Measurements from ENCODE around the gene KLHDC9. TPM values are rescaled to one million over a fixed set of nuclear protein-coding genes. Genes with fewer than 3 reads are reported as not detected.

Gene KLHDC9
- total and polyA plus RNA-seq, 12 donors, result 5.2 to 28.1 (median 19.6) TPM

DNA sequence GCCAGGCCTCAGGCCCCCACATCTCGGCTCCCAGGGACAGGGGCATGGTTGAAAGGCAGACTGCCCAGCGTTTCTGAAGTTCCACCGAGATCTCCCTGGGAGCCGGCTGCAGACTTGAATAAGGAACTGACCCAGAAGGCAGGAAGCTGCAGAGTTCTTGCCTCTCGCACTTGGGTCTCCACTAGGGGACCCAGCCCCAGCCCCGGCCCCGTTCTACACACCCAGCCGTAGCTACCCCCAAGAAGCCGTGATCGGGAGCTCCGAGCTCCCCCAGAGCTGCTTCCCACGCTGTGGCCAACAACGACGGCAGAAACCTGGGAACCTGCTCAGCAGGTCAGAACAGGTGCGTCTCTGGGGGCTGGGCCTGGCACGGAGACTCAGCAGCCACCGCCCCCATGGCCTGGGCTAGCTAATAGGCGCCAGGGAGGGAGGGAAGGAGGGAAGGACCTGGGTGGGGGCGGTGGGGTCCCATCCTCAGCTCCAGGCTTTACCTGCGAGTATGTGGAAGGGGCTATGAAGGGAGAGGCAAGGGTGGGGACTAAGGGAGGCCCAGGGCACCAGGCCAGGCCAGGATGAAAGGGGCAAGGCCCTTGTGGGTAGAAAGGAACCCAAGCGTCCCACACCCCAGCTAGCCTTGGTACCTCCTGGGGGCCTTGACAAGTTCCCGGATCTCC lies 8.8 kb upstream of the KLHDC9 start, which contains the start of gene NECTIN4:
Gene NECTIN4 (minus strand): TSS at position 308 of the 674 bp plus-strand sequence. CDS start 262 bp downstream, at position 46.
- Histone ChIP-seq H3K9me3 (replicated peaks in 1 of 3) (no peaks in the 10 kb centered on the region), H3K4me1 (replicated peaks in 1 of 2) (no peaks in the 10 kb centered on the region), H3K27ac (no peak within 1 kb of the TSS), H3K4me3 (no peak within 1 kb of the TSS), H3K36me3 (replicated peaks in 1 of 2) (no peaks in the 10 kb centered on the region), H3K27me3 (no peaks in the 10 kb centered on the region)
- intact Hi-C loops (cut with DNase I), result no loop called here
- WGBS, 4 donors, result 65 to 88% (median 79%) methylated on average over 9 to 22 of the region's 22 CpGs
- no peak for TF ChIP-seq POLR2A (IDR thresholded peaks at IDR 0.05)
- TF ChIP-seq, protein P1, sequence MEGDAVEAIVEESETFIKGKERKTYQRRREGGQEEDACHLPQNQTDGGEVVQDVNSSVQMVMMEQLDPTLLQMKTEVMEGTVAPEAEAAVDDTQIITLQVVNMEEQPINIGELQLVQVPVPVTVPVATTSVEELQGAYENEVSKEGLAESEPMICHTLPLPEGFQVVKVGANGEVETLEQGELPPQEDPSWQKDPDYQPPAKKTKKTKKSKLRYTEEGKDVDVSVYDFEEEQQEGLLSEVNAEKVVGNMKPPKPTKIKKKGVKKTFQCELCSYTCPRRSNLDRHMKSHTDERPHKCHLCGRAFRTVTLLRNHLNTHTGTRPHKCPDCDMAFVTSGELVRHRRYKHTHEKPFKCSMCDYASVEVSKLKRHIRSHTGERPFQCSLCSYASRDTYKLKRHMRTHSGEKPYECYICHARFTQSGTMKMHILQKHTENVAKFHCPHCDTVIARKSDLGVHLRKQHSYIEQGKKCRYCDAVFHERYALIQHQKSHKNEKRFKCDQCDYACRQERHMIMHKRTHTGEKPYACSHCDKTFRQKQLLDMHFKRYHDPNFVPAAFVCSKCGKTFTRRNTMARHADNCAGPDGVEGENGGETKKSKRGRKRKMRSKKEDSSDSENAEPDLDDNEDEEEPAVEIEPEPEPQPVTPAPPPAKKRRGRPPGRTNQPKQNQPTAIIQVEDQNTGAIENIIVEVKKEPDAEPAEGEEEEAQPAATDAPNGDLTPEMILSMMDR (IDR thresholded peaks at IDR 0.05), result no peak
- DNase-seq, result no peak

DNA sequence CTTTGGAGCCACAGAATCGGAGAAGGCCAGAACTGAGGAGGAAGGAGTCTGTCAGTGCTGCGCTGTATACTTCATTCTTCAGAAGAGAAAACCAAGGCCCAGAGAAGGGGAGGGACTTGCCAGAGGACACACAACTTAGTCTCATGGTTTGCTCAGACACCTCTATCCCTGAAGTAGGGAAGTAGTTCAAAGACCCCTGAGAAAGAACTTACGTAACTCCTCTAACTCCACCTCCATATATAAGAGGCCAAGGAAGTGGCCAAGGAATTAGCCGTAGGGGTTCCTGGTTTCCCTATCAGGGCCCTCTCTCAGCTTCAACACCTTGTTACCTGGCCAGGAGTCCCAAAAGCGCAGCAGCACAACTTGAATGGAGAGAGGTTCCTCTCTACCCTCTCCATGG lies 8.2 kb upstream of the KLHDC9 start:
- H3K4me1 ChIP-seq (replicated peaks in 1 of 2), result no peaks in the 10 kb centered on the region
- TF ChIP-seq POLR2A (IDR thresholded peaks at IDR 0.05), result no peak
- TF ChIP-seq, protein P1 (IDR thresholded peaks at IDR 0.05), result no peak
- 85 to 98% (median 94%) methylated on average over 4 to 5 of the region's 5 CpGs for WGBS, 4 donors
- H3K27ac ChIP-seq, result no peak overlapping the region
- H3K4me3 ChIP-seq, result no peak overlapping the region
- intact Hi-C loops (cut with DNase I), result loop anchor here in 1 of 2 donors (5.0 kb wide), 1 partner anchor 83 kb away; no protein-coding TSS in a partner anchor
- no peaks in the 10 kb centered on the region for H3K27me3 ChIP-seq
- DNase-seq, result no peak
- no peaks in the 10 kb centered on the region for H3K9me3 ChIP-seq (replicated peaks in 1 of 3)
- no peaks in the 10 kb centered on the region for H3K36me3 ChIP-seq (replicated peaks in 1 of 2)

DNA sequence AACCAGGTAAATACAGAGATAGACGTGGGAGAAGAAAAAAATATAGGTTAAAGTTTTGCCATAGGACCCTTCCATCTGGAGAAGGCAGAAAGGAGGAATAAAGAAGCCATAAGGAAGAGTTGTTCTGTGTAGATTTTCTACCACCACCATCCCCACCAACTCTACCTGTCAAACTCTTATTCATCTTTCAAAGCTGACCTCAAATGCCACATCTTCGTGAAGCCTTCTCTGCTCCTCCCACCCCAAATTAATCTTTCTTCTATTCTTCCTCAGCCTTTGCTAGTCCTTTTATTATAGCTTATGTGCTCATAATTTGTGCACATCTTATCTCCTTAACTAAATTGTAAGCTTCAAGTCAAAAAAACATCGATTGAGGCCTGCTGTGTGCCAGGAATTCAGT lies 7.5 kb upstream of the KLHDC9 start:
- Histone ChIP-seq H3K27me3 (no peaks in the 10 kb centered on the region), H3K36me3 (replicated peaks in 1 of 2) (no peaks in the 10 kb centered on the region), H3K4me1 (replicated peaks in 1 of 2) (no peaks in the 10 kb centered on the region), H3K4me3 (no peak overlapping the region), H3K9me3 (replicated peaks in 1 of 3) (no peaks in the 10 kb centered on the region), H3K27ac (no peak overlapping the region)
- 76 to 81% (median 78%) methylated on average over 3 of the region's 3 CpGs for WGBS, 4 donors
- DNase-seq, result no peak
- intact Hi-C loops (cut with DNase I), result loop anchor here in 1 of 2 donors (5.0 kb wide), 1 partner anchor 83 kb away; no protein-coding TSS in a partner anchor
- TF ChIP-seq POLR2A (IDR thresholded peaks at IDR 0.05), result no peak
- TF ChIP-seq, protein P1 (IDR thresholded peaks at IDR 0.05), result no peak

DNA sequence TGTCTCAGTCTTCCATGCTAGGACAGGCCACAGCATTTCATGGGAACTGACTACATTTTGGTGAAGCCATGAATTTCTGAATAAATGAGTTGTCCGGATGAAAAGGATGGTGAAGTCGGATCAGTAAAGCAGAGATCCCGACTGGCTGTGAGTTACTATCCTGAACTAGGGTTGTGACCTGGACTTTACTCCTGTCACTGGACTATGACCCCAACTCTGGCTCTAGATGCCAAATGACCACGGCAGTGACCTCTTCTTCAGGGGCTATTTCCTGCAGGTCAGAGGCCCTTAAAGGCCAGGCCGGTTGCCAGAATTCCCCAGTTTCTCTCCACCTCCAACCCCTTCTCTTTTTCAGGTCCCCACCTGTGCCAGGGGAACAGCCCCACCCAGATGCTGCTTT lies 7.1 kb upstream of the KLHDC9 start:
- intact Hi-C loops (cut with DNase I), result loop anchor here in 1 of 2 donors (5.0 kb wide), 1 partner anchor 84 kb away; no protein-coding TSS in a partner anchor
- Histone ChIP-seq H3K4me1 (replicated peaks in 1 of 2) (no peaks in the 10 kb centered on the region), H3K27me3 (no peaks in the 10 kb centered on the region), H3K9me3 (replicated peaks in 1 of 3) (no peaks in the 10 kb centered on the region), H3K36me3 (replicated peaks in 1 of 2) (no peaks in the 10 kb centered on the region), H3K27ac (no peak overlapping the region), H3K4me3 (no peak overlapping the region)
- TF ChIP-seq, protein P1 (IDR thresholded peaks at IDR 0.05), result no peak
- no peak for TF ChIP-seq POLR2A (IDR thresholded peaks at IDR 0.05)
- no peak for DNase-seq
- WGBS, 4 donors, result 82 to 92% (median 88%) methylated on average over 4 to 5 of the region's 5 CpGs
